ENCODE results near the gene GAPT.
"Not testable (repeated sequence)": the region's sequence is repeated elsewhere in the genome, so short reads cannot be mapped to it uniquely, and the experiment has no call there.

GAPT gene

DNA sequence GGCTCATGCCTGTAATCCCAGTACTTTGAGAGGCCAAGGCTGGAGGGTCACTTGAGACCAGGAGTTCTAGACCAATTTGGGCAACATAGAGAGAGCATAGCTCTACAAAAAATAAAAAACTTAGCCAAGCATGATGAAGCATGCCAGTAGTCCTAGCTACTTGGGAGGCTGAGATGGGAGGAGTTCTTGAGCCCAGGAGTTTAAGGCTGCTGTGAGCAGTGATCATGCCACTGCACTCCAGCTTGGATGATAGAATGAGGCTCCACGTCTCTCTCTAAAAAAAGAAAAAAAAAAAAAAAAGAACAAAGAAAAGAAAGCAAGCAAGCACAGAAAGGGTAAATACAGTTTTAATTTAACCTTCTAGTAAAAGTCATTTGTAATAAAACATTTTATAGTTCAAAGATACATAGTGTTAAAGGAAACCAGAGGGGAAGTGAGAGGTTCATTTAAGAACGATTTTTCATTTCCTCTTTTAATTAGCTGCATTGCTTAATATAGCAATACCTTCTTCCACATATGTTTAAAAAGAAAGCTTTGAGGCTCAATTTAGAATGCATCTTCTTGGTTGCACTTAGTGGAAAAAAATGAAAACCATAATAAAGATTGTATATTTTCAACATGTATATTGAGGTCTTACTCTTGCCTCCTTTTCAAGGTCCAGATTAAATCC lies 14.9 kb downstream of the GAPT start:
- DNase-seq, result no peak

DNA sequence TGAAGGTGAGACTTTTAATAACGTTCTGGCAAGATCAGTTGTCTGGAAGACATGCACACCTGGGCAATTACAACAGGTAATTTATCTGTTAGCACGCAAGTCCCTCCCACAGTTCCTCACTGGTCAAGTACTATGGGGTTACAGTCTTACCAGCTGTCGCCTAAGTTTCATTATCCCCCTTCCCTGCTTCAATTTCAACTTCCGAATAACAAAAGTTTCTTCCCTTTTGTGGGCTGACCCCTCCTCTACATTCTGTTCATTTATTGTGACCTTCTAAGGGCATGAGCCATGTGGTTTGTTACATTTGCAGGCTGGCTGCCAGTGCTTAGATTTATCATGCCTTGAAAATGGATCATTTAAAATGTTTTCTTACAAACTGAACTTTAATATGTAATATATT lies 16.5 kb downstream of the GAPT start:
- no peak for DNase-seq

DNA sequence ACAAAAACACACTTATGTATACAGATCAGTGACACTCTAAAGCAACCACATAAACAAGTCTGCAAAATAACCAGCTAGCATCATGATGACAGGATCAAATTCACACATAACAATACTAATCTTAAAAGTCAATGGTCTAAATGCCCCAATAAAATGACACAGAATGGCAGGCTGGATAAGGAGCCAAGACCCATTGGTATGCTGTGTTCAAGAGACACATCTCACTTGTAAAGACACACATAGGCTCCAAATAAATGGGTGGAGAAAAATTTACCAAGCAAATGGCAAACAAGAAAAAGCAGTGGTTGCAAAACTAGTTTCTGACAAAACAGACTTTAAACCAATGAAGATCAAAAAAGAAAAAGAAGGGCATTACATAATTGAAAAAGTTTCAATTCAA lies 26.0 kb downstream of the GAPT start:
- no peak for DNase-seq

DNA sequence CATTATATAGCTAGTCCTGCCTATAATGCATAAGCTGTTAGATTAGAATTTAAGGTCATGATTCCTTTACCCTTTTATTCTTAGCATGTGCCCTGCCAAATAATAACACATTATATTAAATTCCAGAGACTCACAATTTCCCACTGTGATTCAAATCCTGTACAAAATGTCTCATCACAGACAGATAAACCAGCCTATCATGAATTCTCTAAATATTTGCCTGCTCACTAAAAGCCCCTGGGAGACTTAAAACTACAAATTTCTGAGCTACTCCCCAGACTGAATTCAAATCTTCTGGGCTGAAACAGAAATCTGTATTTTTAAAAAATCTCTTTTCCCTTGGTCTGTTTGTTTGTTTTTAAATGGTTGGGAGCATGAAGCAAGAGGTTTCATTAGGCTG lies 32.7 kb downstream of the GAPT start:
- no peak for DNase-seq

DNA sequence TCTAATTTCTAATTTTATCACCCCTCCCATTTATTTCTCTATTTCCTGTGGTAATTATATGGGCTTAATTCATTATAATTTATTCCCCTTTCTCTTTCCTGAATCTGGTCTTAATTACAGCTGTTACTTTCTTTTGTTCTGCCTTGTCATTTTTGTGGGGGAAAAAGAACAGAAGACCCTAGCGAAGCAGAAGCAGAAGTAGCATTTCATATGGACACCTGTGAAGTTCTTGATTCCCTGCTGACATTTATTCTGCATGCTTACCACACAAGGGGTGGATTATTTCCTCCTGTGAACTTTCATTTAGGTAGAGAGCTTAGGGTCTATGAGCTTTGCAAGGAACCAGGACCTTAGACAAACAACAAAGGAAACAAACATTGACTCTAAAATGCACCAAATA lies 33.3 kb downstream of the GAPT start:
- DNase-seq, result no peak

DNA sequence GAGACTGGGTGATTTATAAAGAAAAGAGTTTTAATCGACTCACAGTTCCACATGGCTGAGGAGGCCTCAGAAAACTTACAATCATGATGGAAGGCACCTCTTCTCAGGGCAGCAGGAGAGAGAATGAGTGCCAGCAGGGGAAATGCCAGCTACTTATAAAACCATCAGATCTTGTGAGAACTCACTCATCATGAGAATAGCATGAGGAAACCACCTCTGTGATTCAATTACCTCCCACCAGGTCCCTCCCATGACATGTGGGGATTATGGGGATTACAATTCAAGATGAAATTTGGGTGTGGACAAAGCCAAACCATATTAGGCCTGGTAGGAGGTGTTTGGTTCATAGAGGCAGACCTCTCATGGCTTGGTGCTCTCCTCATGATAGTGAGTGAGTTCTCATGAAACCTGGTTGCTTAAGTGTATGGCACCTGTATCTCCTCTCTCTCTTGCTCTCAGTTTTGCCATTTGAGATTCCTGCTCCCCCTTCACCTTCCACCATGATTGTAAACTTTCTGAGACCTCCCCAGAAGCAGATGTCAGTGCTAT lies 39.8 kb downstream of the GAPT start:
- no peak for DNase-seq

DNA sequence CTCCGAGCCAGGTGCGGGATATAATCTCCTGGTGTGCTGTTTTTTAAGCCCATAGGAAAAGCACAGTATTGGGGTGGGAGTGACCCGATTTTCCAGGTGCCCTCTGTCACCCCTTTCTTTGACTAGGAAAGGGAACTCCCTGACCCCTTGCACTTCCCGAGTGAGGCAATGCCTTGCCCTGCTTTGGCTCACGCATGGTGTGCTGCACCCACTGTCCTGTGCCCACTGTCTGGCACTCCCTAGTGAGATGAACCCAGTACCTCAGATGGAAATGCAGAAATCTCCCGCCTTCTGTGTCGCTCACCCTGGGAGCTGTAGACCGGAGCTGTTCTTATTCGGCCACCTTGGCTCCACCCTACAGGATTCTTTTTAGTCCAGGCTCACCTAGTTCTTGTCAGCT lies 50.7 kb downstream of the GAPT start:
- DNase-seq, result not testable (repeated sequence)

DNA sequence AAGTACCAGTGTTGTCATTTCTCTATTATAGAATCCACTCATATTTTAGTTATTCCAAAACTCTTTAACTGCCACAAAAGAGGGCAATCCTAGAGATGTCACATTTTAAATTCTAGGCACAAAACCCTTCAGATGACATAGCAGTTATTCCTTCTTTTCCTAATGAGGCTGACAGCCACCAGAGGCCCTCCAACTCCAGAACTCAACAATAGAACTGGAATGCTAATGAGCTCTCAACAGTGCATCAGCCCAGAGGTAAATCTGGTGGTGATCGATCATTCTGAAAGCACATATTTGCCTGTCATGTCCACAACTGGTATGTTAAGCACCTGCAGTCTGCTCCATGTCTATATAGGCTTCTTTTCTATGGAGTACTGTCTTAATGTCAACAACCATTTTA lies 51.5 kb downstream of the GAPT start:
- no peak for DNase-seq

DNA sequence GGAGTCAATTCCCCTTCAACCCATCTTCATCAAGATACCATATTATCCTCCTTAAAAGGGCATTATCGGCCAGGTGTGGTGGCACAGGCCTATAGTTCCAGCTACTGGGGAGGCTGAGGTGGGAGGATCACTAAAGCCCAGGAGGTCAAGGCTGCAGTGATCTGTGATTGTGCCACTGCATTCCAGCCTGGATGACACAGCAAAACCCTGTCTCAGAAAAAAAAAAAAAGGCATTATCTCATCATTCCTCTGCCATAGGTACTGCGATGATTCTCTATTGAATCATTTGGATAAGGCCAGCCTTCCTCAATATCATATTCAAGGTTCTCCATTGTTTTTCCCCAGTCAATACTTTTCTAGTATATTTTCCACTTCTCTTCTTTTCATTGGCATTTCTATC lies 52.5 kb downstream of the GAPT start:
- DNase-seq, result no peak

DNA sequence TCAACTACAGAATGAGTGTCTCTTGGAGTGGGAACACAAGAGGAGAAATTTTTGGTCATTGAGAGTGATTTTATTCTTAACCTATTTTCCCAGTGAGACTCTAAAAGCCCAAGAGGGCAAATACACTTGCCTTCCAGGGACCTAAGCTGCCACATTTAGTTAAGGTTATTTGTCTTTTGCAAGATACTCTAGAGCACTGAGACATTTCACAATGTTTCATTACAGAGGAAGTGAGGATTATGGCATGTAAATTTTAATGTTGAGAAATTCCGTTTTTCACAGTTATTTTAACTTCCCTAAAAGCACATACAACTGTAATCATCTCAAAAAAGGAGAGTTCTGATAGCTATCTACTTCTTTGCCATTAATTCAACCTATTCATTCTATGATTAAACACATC lies 53.0 kb downstream of the GAPT start:
- no peak for DNase-seq

DNA sequence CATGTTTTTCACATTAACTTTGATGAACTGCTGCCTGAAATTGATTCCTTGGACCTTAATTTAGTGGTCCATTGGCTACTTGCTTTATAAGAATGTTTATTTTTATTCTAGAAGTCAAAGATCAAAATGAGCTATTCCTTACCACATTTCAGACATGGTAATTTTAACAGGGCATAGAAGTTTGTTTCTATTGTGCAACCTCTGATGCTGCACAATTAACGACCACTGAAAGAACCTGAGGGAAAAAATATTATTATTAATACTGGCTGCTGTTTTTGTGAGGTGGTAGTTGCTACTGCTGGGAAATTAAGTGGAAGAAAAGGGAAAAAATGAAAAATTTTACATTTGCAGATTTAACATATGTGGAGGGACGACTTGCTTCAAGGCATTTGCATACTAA lies 53.7 kb downstream of the GAPT start:
- DNase-seq, result no peak

DNA sequence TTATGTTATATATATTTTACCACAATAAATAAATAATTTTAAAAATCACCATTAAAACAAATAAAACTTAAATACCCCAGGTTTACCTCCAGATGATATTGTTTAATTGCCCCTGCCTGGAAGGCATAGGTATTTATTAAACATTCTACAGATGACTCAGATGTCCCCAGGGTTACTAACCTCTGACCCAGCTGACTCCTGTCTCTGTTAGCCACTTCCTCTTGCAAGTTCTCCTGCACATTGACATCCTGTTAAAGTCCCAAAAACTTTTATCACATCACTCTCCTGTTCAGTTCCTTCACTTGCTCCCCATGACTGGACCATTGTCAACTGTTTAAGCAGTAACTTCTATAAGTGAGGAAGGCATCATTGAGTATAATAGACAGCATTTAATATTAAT lies 54.7 kb downstream of the GAPT start:
- no peak for DNase-seq

Data from CD4-positive, alpha-beta T cell treated with Interleukin-12 subunit alpha and Interleukin-12 subunit beta, for 1 hour (primary cell).